HG02938 (cell line): ENCODE results near the gene KRT80.

Source experiments
- ATAC-seq: cut with Tn5 transposase; IDR thresholded peaks from one replicate; pipeline ENCODE4 v1.9.1; 2021; ENCODE audit warnings: mild to moderate bottlenecking, moderate library complexity; ENCODE audit not compliant: unreplicated experiment

Gene KRT80

DNA sequence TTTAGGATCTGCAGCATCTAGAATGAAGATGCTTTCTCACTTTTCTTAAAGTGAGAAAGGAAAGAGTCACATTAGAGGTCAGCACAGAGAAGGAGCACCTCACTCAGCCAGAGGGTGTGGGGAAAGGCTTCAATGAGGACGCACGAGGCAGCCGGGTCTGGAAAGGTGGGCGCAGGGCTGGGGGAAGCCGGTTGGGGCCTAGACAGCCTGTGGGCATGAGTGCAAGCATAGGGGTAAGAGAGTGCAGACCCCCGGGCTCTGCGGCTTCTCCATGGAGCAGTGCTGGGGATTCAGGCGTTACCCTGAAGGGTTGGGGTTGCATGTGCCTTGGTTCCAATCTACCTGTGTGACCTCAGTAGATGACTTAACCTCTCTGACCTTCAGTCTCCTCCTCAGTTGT lies 49.9 kb downstream of the KRT80 start:
- no peak for ATAC-seq

GRCh38 chr12:52141306-52141705 lies 50.5 kb downstream of the KRT80 start:
- no peak for ATAC-seq

DNA sequence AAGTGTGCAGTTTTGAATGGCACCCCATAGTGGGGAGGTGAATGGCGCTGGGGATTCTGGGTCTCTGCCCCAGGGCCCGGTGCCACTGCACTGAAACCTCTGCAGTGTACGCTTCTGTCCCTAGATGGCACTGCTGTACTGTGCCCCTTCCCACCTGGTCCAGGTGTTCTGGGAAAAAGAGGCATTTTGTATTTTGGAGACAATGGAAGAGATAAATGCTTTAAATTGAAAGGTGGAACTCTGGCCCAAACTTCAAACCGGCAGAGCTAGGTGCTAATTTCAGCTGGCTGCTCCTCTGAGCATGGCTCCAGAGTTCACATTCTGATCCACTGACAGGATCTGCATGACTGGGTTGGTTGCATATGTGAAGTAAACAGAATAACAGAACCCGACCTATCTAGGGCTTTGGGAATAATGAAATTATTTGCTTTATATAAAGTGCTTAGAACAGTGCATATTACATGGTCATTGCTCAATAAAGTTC lies 52.2 kb downstream of the KRT80 start:
- no peak for ATAC-seq

DNA sequence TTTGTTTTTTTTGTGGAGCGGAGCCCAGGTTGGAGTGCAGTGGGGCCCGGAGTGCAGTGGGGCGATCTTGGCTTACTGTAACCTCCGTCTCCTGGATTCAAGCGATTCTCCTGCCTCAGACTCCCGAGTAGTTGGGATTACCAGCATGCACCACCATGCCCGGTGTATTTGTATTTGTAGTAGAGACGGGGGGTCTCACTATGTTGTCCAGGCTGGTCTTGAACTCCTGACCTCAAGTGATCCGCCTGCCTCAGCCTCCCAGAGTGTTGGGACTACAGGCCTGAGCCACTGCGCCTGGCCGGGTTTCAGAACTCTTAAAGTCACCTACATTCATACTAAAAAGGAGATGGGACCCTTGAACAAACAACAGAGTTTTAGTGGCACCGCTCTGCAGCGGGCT lies 52.7 kb downstream of the KRT80 start:
- no peak for ATAC-seq

DNA sequence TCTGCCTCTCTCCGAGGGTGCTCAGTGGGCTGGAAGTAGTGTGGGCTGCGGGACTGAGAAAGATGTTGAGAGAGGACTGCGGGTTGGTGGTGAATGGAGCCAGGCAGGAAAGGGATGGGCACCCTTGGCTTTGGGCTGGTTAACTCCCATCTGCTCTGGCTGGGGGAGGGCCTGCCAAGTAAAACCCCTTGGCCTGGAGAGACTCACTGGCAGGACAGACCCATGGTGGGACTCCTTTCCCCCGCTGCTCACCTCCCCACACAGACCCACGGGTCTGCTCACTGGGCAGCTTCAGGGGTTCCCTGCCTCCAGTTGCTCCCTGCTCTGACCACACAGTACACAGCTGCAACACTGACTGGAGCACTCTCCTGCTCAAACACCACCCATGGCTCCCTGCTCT lies 54.1 kb downstream of the KRT80 start:
- ATAC-seq, result no peak

DNA sequence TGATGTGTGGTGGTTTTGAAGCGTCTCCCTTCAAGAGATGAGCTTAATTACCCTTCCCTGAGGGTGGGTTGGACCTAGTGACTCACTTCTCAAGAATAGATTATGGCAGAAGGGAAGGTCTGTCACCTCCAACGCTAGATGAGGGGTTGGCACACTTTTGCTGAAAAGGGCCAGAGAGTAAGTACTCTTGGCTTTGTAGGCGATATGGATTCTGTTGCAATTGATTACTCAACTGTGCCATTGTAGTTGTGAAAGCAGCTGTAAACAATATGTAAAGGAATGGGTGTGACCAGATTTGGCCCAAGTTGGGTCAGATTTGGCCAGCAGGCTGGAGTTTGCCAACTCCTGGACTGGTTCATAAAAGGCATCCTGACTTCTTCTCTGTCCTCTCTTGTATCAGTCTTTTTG lies 59.1 kb downstream of the KRT80 start:
- ATAC-seq, result no peak

GRCh38 chr12:52130711-52131110 lies 61.1 kb downstream of the KRT80 start:
- no peak for ATAC-seq

DNA sequence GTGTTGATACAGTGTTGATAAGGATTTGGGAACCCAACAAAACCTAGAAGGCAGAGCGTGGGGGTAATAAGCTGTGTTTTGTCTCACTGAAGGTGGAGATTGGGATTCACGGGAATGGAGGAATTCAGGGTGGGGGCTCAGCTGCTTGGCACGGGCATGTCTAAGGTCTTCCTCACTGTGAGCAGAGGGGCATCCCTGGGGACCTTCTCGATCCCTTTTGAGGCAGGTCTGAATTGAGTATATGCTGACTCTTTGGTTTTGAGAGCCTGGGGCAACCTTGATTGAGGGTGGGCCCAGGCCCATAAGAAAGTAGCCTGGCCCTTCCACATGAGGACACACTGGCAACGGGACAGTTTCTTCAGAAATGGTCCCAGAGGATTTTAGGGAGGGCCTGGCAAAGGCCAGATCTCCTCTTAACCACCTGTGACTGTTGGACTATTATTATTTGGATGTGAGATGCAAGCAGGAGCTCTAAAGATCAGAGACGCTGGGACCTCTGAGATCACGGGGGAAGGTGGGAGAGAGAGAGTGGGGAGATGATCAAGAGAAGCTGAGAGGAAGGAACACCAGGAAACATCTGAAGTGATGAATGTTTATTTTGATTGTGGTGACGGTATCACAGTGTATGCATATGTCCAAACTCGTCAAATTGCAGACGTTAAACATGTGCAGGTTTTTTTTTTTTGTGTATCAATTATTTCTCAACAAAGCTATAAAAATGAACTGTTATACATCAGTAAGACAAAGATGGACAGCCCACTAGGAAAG lies 63.9 kb downstream of the KRT80 start:
- no peak for ATAC-seq

DNA sequence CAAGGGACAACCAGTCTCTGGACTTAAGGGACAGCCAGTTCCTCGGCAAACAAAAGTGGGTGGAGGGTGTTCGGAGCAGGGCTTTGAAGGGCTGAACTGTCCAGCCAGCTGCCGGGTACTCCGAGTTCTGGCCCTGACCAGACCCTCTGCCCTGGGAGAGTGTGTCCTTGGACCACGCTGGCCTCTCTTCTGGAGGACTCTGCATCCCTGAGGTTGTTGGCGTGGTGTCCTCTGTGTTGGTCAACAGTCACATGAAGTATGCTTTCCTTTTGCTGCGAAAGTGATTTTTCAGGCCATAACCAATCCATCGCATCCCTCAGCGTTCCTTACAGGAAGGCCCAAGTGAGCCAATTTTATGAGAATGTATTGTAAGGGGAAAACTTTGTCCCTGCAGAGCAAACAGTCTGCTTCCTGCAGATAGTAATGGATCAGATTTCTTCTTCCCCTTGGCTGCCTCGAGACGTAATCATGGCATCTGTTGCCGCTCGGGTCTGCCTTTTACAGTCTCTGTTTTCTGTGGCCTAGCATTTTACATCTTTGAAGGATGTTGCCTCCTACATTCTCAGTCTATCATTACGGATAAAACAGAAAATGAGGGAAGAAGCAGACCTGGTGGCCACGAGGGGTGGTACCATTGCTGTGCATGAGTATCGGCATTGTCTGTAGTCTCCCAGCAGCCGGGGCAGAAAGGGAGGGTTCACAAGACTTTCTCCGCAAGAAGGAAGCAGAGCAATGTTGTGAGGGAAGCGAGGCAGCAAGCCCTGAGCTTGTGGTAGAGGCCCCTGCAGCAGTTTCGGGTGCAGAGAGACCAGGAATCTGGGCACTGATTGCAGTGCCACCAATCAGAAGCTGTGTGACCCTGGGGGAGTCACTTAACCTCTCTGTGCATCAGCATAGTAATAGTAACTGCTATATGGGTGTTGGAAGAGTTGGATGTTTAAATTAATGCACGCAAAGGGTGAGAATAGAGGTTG lies 64.9 kb downstream of the KRT80 start:
- no peak for ATAC-seq

DNA sequence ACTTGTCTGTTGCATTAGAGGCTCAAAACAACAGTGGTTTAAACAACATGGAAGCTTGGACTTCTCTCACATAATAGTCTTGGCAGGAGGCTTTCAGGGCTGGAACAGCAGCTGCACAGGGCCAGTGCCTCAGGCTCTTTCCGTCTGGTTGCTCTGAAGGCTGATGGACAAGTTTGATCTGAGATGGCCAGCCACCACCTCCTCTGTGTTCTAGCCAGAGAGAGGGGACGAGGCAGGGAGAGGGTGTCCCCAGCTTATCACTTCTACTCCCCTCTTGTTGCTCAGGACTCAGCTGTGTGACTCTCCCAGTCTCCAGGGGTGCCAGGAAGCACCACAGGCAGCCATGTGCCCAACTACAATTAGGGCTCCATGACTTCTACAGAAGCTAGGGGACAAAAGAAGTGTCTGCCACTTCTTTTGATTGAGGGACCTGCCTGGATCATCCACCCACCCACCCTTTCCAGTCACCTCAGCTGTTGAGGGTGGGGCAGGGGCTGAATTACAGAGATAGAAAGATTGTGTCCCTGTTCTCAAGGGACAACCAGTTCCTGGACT lies 65.7 kb downstream of the KRT80 start:
- no peak for ATAC-seq

DNA sequence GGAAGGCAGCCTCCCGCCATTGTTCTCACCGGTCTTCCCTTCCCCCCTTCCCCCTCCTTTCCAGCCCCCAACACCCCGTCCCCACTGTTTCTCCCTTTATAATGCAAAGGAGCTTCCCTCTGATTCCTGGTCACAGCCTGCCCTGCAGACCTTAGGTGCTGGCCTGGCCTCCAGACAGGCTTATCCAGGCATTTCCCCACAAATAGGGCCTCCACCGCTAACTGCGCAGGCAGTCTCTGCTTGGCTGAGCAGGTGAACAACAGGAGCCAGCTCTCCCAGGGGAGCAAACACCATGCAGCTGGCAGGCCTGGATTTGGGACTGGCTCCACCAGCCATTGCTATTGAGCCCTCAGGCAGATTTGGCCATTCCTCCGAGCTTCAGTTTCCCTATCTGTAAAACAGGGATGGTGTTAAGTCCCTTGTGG lies 66.3 kb downstream of the KRT80 start:
- ATAC-seq, result no peak

DNA sequence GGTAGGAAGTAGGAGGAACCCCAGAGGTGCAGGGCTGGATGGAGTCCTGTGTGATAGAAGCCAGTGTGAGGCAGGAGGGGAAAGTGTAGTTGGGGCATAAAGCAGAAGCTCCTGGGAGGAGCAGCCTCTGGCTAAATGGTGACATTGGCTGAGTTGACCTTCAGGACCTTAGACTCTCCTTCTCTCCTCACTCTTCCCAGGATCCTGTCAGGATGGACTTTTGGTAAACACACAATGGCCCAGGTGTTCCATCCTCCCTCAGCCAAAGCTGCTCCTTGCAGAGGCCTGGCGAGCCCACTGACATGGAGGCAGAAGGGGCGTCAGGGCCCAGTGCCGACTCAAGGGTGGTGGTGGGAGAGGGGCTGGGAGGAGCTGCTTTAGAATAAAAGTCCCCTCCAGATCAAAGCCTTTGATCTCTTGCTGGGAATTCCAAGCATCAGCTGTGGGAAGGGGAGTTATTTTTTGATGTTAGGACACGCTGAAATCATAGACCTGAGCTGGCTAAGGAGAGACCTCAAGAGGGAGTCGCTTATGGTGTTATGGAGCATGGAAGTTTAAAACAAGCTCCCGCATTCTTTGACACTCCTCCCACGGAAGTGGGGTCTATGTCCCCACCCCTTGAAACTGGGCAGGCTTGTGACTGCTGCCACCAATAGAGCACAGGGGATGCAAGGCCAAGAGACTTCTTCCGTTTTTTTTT lies 68.2 kb downstream of the KRT80 start:
- no peak for ATAC-seq

- no peak for ATAC-seq
Measured at GRCh38 chr12:52122904-52123303, 68.9 kb downstream of the KRT80 start.

- no peak for ATAC-seq
Measured at GRCh38 chr12:52122540-52122871, 69.3 kb downstream of the KRT80 start.

GRCh38 chr12:52121824-52122539 lies 69.8 kb downstream of the KRT80 start:
- ATAC-seq, result no peak

- no peak for ATAC-seq
Measured at GRCh38 chr12:52120951-52121823, 70.6 kb downstream of the KRT80 start.

DNA sequence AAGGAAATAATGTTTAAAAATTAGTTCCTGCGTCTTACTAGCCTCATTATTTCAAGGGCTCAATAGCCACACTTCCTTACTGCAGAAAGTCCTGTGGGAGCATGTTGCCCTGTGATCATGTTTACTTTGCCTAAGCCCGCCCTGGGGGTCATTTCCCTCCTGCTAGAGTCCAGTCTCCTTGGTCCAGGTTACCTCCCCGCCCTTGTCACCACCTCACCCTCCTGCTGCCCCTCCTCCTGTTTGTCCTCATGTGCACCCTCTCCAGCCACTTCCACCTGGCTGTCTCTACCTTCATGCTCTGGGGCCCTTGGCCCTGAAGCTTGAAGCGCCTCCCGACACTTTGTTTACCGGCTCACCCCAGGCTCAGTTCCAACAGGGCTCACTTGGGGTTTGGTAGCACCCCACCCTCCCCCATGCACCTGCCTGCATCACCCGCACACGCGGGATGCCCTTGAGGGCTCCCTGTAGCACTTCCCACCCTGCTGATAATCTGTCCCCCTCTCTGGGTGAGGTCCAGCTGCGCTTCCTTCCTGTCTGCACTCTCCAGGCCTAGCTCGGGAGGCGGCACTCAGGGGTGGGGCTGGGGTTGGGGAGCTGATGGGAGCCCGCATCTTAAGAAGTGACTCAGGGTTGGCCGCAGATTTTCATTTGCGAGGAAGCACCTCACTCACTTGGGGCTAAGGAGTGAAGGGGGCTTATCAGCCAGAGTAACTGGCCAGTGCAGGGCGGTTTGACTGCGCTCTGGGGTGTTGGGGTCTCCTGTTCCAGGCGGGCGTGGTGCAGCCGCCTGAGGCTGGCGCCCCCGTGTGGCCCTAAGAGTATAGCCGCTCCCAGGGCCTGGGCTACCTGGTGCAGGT lies 72.2 kb downstream of the KRT80 start:
- no peak for ATAC-seq
